ENCODE results near the gene CYP2U1. TPM values are rescaled to one million over a fixed set of nuclear protein-coding genes. Genes with fewer than 3 reads are reported as not detected.

The CYP2U1 gene
- total RNA-seq, 2 experiments from 2014 or later = 1.2 to 1.5 TPM

- POLR2A ChIA-PET = no interaction called here
- intact Hi-C loops (cut with micrococcal nuclease) = no loop called here
- Mint-ChIP-seq H3K4me1 (ENCODE audit: low read depth) (peaks cover 42% of the 10 kb centered on the region), H3K4me3 (no peak overlapping the region), H3K27me3 (no peaks in the 10 kb centered on the region), H3K9me3 (no peaks in the 10 kb centered on the region), H3K27ac (no peak overlapping the region), H3K36me3 (peaks cover 22% of the 10 kb centered on the region)
- no peak for DNase-seq
- CTCF ChIA-PET = interaction anchor here (3.1 kb wide), 1 partner anchor 25 kb away, joined by 16 read pairs; no protein-coding TSS in a partner anchor
These were observed 62.6 kb downstream of the CYP2U1 start for GRCh38 chr4:107993969-107994368.

GRCh38 chr4:107994894-107995293, 63.5 kb downstream of the CYP2U1 start:
- POLR2A ChIA-PET = no interaction called here
- no peak overlapping the region for H3K27ac Mint-ChIP-seq
- no peaks in the 10 kb centered on the region for H3K27me3 Mint-ChIP-seq
- CTCF ChIA-PET = interaction anchor here (3.1 kb wide), 1 partner anchor 25 kb away, joined by 16 read pairs; no protein-coding TSS in a partner anchor
- no peak overlapping the region for H3K4me3 Mint-ChIP-seq
- DNase-seq = no peak
- no peaks in the 10 kb centered on the region for H3K9me3 Mint-ChIP-seq
- peaks cover 25% of the 10 kb centered on the region for H3K36me3 Mint-ChIP-seq
- intact Hi-C loops (cut with micrococcal nuclease) = no loop called here
- H3K4me1 Mint-ChIP-seq (ENCODE audit: low read depth) = peaks cover 42% of the 10 kb centered on the region

- intact Hi-C loops (cut with micrococcal nuclease) = no loop called here
- H3K9me3 Mint-ChIP-seq = no peaks in the 10 kb centered on the region
- H3K4me3 Mint-ChIP-seq = no peak overlapping the region
- DNase-seq = no peak
- H3K36me3 Mint-ChIP-seq = peaks cover 33% of the 10 kb centered on the region
- H3K27ac Mint-ChIP-seq = no peak overlapping the region
- ChIA-PET CTCF (interaction anchor here (1.0 to 1.1 kb wide), 2 partner anchors 12 to 21 kb away, joined by 3 to 4 read pairs; no protein-coding TSS in a partner anchor), POLR2A (no interaction called here)
- H3K4me1 Mint-ChIP-seq (ENCODE audit: low read depth) = peaks cover 29% of the 10 kb centered on the region
- no peaks in the 10 kb centered on the region for H3K27me3 Mint-ChIP-seq
These were observed 65.8 kb downstream of the CYP2U1 start for GRCh38 chr4:107996949-107997788.

GRCh38 chr4:107997794-107998193, 66.4 kb downstream of the CYP2U1 start:
- Mint-ChIP-seq H3K27ac (no peak overlapping the region), H3K36me3 (peaks cover 33% of the 10 kb centered on the region), H3K27me3 (no peaks in the 10 kb centered on the region), H3K9me3 (no peaks in the 10 kb centered on the region), H3K4me3 (no peak overlapping the region), H3K4me1 (ENCODE audit: low read depth) (peaks cover 25% of the 10 kb centered on the region)
- intact Hi-C loops (cut with micrococcal nuclease) = no loop called here
- ChIA-PET CTCF (interaction anchor here (1.0 kb wide), 1 partner anchor 11 kb away, joined by 3 read pairs; no protein-coding TSS in a partner anchor), POLR2A (no interaction called here)
- DNase-seq = no peak

GRCh38 chr4:107999932-108000539, 68.7 kb downstream of the CYP2U1 start:
- ChIA-PET CTCF (interaction anchor here (1.3 kb wide), 1 partner anchor 18 kb away, joined by 4 read pairs; no protein-coding TSS in a partner anchor), POLR2A (no interaction called here)
- Mint-ChIP-seq H3K4me1 (ENCODE audit: low read depth) (peaks cover 26% of the 10 kb centered on the region), H3K27ac (no peak overlapping the region), H3K27me3 (no peaks in the 10 kb centered on the region), H3K4me3 (no peak overlapping the region), H3K9me3 (no peaks in the 10 kb centered on the region), H3K36me3 (peaks cover 36% of the 10 kb centered on the region)
- intact Hi-C loops (cut with micrococcal nuclease) = no loop called here
- DNase-seq = no peak

- intact Hi-C loops (cut with micrococcal nuclease) = no loop called here
- DNase-seq = no peak
- ChIA-PET POLR2A (interaction anchor here (0.9 kb wide), 1 partner anchor 9 kb away, joined by 3 read pairs; no protein-coding TSS in a partner anchor), CTCF (no interaction called here)
- Mint-ChIP-seq H3K4me3 (no peak overlapping the region), H3K27ac (no peak overlapping the region), H3K4me1 (ENCODE audit: low read depth) (peaks cover 27% of the 10 kb centered on the region), H3K36me3 (peaks cover 29% of the 10 kb centered on the region), H3K9me3 (no peaks in the 10 kb centered on the region), H3K27me3 (no peaks in the 10 kb centered on the region)
These were observed 70.3 kb downstream of the CYP2U1 start for GRCh38 chr4:108001540-108002135.

Other genes with a start within 250 kb of the CYP2U1 start
- 10 to 100 TPM; 33.0 to 34.9 TPM for gene PAPSS1, start 211.3 kb upstream of the CYP2U1 start, total RNA-seq
- under 1 TPM; 0.36 to 0.76 TPM for gene SGMS2, start 106.6 kb upstream of the CYP2U1 start, total RNA-seq
- gene HADH, start 58.3 kb downstream of the CYP2U1 start, total RNA-seq = 10 to 100 TPM; 49.0 to 50.6 TPM
- gene LEF1, start 237.4 kb downstream of the CYP2U1 start, total RNA-seq = 100 to 1,000 TPM; 111 to 122 TPM

Measured in activated CD4-positive, alpha-beta memory T cell treated with anti-CD3 and anti-CD28 coated beads for 36 hours (primary cell).